Measurements from ENCODE around the gene VSNL1.

Gene VSNL1

DNA sequence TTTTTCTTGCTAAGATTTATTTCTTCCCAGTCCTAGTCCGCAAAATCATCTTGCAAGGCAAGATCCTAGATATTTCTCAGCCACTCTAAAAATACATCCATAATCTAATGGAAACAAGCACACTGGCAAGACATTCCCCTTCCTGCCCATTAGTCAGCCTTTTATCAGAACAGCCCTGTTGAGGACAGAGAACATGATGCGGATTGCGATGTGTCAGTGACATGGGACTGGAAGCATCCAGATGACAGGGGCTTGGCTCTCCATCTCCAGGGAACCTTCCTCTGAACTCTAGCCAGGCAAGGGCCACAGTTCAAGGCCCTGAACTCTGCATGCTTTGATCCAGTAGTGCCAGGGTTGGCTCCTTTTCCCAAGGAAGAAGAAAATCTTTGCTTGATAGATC, 70.0 kb downstream of the VSNL1 start:
- no peak for DNase-seq (ENCODE audit: low read depth in 2 of 2, low spot score in 1 of 2)

DNA sequence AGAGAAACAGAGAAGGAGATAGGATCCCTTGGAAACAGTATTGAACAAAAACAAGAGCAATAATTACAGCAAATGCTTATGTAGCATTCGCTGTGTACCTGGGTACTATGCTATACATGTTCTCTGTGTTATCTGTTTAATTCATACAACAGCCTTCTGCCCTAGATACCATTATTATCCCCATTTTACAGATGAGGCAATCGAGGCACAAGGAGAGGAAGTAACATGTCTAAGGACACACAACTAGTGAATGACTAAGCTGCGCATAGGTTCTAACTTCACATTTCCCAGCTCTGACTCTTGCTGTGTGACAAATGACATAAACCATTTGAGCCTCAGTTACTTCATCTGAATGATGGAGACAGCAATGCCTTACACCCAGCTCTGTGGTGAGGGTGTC, 70.5 kb downstream of the VSNL1 start:
- DNase-seq (ENCODE audit: low read depth in 2 of 2, low spot score in 1 of 2): no peak

DNA sequence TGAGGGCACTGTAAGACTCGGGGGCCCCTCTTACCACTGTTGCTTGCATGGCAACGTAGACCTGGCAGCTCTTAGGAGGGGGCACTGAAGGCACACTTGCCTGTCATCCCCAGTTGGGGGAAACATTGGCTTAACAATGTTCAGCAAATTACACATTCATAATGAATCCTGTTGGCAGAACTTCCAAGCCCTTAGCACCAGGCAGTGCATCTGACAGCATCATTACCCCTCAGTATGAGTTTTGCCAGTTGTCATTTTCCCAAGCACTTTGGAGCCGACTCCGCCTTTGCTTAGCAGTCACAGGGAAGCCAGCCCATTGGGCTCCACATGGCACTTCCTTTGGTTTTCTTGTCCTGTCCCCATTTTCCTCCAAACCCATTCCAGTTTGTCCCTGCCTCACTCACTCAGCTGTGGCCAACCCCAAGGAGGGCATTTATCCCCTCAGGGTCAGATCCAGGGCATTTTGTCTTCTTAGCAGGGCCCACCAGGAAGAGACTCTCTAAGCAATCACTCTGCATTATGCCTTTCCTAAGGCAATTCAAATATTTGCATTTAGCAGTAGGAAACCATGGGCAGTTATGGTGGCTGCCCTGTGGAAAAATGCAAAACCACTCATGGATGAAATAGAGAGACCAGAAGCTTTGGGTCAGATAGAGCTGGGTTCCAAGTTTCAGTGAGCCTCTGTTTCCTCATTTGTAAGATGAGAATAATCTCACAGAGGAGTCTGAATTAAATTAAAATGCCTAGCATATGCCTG, 73.9 kb downstream of the VSNL1 start:
- no peak for DNase-seq (ENCODE audit: low read depth in 2 of 2, low spot score in 1 of 2)

DNA sequence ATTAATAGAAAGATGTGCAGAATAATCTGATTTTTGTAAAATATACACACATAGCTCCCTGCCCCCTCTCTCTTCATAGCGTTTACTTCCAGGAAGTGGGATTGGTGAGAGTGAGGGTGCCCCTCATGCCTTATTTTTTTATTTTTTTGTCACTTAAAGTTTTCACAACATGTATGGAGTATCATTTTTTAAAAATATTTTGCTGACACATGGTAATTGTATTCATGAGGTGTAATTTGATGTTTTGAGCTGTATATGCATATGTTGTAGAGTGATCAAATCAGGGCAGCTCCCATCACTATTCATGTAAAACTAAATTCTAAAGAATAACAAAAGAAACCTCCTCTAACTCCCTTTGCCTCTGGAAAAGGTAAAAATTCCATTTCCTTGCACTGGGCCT, 74.7 kb downstream of the VSNL1 start:
- no peak for DNase-seq (ENCODE audit: low read depth in 2 of 2, low spot score in 1 of 2)

DNA sequence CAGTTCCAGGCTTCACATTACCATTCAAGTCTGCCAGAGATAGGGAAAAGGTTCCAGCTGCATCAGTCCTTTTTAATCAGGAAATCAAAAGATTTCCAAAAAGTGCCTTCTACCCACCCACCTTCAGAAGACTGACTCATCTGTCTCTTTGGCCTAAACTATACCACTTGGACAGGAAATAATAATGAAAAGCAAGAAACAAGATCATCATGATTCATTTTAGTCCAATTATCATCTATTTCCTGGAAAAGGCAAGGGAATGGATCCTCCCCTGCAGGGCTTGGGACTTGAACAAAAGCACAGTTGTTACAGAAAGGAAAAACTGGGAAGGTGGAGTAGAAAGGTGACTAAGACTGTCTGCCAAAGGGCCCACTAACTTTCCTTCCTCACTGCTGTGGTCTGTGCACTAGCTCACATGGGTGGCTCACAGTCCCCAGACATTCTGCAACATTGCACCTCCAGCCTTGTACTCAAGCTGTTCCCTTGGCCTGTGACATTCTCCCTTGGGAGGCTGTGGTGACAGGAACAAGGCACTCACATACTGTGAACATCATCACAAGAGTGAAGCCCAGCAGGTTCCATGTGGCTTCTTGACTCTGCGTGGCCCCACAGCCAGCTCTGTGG, 75.3 kb downstream of the VSNL1 start:
- no peak for DNase-seq (ENCODE audit: low read depth in 2 of 2, low spot score in 1 of 2)

DNA sequence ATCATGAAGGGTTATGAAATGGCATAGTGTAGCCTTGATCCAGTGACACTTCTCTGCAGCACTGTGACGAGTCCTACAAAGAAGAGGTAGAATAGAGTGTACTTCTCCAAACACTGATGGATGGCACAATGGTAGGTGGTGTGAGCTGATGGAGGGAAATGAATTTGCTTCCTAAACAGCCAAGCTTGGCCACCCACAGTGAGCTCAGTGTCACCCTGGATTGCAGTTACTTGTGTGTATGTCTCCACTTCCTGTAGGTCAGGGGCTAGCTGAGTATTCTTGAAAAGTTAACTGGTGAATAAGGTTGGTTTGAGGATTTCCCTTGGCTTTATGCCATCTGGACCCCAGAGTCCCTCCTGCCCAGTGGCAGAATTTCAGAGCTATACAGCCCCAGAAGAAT, 75.9 kb downstream of the VSNL1 start:
- DNase-seq (ENCODE audit: low read depth in 2 of 2, low spot score in 1 of 2): no peak

DNA sequence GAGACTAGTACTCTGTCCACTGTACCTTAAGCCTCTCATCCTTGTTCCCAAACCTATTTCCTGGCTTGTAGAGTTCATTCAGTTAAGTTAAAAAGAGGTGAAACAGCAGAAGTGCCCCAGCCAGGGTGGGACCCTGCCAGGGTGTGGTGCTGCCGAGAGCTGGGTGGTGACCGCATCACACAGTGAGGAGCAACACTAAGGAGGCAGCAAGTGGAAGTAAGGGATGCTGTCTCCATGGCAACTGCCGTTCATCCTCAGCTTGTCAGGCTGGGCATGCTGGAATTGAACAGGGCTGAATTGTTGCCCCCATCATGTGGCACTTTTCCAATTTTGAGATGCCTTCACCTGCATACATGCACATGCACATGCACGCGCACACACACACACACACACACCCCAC, 77.0 kb downstream of the VSNL1 start:
- DNase-seq (ENCODE audit: low read depth in 2 of 2, low spot score in 1 of 2): no peak

DNA sequence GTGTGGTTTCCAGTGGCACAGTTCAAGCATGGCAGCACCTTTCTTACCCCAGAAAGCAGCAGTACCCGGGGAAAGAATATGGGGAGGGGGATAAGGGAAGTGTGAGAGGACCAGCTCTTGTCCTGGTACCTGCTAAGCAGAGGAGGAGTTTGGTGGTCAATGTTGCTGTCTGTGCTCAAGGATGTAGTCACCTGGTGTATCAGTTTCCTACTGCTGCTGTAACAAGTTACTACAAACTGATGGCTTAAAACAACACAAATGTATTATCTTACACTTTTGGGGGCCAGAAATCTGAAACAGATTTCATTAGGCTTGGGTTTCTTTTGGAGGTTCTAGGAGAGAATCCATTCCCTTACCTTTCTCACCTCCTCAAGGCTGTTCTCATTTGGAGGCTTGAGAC, 77.5 kb downstream of the VSNL1 start:
- DNase-seq (ENCODE audit: low read depth in 2 of 2, low spot score in 1 of 2): no peak

DNA sequence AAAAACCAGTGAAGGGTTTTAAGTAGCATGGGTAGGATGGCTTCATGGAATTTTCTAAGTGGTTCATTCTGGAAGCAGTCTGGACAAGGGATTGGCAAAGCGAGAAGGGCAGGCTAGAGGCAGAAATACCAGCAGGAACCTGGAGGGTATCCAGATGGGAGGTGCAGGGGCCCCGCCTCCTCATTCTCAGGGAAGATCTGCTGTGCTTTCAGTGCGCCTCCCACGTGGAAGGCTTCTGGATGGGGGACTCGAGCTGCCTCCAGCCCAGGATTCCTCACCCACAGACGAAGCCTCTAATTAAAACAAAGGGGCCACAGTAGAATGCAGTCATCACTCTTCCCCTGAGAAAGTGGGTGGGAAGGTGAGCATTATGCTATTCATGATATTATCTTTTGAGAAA, 79.8 kb downstream of the VSNL1 start:
- DNase-seq (ENCODE audit: low read depth in 2 of 2, low spot score in 1 of 2): no peak

DNA sequence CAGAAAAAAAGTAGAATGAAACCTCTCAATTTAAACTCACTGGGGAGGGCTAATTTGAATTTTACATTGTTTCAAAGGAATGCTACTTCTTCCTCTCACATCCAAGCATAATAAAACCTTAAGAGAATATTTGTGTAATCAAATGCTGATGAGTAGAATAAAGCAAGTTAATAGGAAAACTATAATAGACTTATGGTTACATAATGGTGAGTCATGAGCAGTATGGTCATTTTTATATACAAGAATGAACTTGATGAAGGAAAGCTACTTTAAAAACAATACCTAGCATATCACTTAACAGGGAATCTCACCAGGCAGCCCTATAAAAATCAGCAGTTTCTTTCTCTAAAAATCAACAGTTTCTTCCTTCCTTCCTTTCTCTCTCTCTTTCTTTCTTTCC, 80.3 kb downstream of the VSNL1 start:
- no peak for DNase-seq (ENCODE audit: low read depth in 2 of 2, low spot score in 1 of 2)

DNA sequence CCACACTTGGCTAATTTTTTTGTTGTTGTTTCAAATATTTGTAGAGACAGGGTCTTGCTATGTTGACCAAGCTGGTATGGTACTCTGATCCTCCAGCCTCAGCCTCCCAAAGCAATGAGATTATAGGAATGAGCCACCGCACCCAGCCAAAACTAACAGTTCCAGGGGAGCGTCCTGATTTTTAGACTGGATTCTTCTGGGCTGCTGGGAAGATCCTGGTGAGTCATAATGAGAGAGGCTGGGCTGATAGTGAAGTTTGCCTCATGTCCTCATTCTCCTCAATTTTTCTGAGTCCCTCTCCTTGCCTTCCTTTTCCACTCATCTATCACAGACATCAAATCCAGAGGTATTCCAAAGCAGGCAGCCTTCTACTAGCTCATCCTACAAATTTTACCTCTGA, 81.3 kb downstream of the VSNL1 start:
- DNase-seq (ENCODE audit: low read depth in 2 of 2, low spot score in 1 of 2): no peak

DNA sequence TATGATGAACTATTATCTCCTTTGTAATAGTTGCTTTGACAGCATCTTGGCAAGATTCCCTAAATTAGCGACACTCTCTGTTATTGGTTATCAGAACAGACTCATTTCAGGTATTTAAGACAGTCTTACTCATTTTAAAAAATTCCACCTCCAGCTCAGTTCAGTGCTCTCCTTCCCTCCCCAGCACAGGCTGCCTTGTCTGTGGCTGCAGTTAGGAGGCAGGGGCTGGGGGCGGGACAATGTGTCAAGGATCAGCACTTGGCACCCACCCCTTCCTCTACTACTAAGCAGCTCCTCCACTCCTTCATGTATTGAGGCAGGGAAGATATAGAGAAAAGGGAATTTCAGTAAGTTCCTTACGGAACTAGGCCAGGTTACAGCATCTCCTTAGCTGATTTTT, 85.0 kb downstream of the VSNL1 start:
- no peak for DNase-seq (ENCODE audit: low read depth in 2 of 2, low spot score in 1 of 2)

DNA sequence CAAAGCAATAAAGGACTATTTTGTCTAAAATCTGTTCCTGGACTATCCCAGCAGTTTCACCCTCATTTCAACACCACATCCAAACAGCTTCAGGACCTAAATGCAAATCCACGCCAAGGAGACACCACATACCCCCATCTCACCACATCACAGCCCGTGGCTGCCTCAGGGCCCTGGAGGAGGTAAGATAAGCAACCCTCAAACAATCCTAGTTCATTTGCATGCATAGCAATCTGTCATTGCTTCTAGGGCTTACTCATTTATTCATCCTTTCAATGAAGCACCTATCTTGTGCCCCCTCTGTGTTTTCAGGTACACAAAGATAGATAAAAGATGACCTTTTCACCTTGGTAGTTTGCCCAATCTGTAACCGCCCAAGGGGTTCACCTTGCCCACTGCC, 86.5 kb downstream of the VSNL1 start:
- DNase-seq (ENCODE audit: low read depth in 2 of 2, low spot score in 1 of 2): no peak

DNA sequence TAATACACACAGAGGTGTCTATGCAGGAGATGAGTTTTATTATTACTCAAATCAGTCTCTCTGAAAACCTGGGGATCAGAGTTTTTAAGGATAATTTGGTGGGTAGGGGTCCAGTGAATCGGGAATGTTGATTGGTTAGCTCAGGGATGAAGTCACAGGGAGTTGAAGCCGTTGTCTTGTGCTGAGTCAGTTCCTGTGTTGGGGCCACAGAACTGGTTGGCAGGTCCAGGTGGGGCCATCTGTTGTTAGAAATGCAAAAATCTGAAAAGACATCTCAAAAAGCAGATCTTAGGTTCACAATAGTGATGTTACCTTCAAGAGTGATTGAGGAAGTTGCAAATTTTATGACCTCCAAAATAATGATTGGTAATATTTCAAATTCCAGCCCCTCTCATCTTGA, 86.9 kb downstream of the VSNL1 start:
- no peak for DNase-seq (ENCODE audit: low read depth in 2 of 2, low spot score in 1 of 2)

DNA sequence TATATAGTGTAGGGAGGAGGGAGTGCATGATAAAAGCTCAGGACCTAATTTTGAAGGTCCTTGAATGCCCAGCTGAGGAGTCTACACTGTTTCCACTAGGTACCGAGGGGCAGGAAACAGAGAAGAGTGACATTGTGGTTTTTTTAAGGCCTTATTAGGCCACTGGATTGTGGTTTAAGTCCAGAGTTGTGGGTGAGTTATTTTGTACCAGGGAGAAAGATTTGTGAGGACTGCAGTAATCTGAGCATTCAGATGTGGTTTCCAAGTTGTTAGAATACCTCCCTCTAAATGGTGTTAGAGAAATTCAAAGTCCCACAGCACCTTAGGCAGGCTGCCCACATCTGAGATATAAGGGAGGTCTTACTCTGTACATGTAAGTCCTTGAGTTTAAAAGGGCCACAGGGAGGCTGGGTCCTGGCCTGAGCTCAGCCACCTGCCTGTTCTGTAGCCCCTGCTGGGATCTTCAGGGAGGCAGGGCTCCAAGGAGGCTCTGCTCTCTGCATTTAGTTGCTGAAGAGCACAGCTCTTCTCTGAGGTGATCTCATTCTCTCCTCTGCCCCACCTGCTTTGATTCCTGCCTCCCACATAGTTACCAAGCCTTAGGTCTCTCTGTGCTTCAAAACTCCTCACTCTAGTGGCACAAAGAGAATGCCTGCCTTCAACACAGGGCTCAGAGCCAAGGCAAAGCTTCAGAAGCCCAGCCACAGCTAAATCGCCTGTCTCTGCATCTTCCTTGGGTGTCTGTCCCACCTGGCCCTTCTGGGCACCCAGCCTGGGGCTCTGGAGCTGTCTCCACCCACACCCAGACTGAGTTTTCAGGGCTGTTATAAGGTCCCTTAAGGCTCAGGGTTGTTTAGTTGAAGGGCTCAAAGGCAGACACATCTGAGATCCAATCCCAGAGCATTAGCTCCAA, 88.1 kb downstream of the VSNL1 start:
- no peak for DNase-seq (ENCODE audit: low read depth in 2 of 2, low spot score in 1 of 2)

DNA sequence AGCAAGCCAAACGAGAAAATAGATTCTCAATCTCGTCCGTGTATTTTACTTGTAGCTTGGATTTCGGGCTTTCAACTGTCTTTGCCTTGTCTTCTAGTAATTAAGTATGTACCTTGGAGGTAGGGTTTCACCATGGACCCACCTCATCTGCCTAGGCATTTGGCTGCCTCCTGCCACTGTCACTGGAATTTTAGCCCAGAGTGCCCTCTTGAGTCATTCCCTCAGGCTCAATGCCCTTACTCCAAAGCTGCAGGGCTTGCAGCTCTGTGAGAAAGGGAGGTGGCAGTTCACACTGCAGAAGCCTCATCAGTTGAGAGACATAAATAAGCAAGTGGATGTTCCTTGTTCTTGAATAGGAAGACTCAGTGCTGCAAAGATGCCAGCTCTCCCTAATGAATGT, 89.6 kb downstream of the VSNL1 start:
- no peak for DNase-seq (ENCODE audit: low read depth in 2 of 2, low spot score in 1 of 2)

DNA sequence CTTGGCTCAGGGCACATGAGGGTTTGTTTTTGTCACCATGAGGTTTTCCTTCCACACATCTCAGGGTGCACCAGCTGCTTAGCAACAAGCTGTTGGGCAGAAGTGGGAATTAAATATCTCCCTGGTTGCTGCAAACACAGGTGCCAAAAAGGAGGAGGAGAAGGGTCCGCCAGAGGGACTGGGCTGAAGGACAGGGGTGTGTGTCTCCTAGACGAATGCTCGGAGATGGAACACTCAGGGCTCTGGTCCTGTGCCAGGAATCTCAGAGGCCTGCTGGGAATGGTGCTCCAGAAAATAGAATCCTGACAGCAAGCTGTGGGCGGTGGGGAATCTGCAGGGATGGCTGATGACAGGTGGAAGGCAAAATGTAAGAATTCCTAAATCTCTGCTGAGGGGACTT, 94.5 kb downstream of the VSNL1 start:
- no peak for DNase-seq (ENCODE audit: low read depth in 2 of 2, low spot score in 1 of 2)

DNA sequence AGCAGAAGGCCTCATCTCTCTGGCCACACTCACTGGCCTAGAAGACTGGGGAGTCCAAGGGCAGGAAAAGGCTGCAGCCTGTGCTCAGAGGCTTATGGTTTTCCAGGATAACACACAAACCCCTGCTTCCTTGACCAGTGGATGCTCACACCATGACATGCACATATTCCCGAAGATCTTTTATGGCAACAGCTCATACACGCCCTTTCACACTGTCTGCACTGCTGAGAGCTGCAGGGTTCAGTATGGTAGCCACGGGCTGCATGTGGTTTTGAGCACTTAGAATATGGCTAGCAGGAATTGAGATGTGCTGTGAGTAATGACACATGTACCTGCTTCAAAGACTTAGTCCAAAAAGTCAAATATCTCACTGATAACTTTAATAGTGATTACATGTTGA, 95.8 kb downstream of the VSNL1 start:
- DNase-seq (ENCODE audit: low read depth in 2 of 2, low spot score in 1 of 2): no peak

DNA sequence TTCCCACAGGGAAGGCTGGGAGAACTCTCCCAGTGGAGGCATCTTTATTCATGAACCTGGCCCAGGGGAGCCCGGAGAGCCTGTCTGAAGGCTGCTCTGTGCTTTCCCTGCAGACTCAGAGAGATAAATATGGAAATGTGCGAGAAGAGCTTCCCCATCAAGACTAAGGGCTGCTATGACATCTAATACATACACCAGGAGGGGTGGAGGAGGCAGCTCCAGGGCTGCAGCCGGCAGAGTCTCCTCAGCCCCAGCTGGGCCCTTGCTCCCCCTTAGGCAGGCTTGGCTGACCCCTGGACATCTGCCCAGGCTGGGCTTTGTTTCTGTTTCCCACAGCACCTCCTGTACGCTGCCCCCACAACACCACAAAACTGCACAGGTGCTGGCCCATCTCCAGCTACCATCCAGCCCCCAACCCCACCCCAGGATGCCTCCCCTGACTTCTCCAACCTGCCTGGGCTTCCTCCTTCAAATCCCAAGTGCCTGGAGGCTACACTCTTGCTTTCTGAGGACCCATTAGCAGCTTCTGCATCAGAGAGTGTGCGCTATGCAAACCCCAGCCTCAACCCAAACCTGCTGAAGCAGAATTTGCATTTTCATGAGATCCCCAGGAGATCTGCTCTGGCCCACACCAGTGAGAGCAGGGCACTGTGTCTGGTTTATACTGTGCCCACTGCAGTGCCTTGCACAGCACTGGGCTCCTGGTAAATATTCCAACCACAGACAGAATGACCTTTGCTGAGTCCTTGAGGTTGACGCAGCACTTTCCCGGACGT, 96.8 kb downstream of the VSNL1 start:
- DNase-seq (ENCODE audit: low read depth in 2 of 2, low spot score in 1 of 2): no peak

DNA sequence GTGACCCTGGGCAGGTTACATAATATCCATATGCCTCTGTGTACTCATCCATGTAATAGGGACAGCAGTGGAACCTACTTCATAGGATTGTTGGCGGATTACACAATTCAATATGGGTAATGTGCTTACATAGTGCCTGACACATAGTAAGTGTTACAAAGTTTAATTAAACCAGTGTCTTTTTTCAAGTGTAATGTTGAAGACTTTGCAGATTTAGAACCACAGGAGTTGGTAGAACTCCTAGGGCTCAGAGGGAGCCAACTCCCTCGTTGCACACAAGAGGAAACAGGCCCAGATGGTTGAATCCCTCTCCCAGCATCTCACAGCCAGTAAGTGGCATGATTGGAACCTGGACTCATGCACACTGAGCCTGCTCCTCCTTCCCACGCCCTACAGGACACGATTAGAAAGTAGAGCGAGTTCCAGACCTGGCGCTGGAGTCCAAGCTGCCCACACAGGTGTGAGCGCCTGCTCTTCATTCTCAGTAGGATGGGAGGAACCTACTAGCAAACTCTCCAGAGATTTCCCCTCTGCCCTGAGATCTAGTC, 97.8 kb downstream of the VSNL1 start:
- DNase-seq (ENCODE audit: low read depth in 2 of 2, low spot score in 1 of 2): no peak

DNA sequence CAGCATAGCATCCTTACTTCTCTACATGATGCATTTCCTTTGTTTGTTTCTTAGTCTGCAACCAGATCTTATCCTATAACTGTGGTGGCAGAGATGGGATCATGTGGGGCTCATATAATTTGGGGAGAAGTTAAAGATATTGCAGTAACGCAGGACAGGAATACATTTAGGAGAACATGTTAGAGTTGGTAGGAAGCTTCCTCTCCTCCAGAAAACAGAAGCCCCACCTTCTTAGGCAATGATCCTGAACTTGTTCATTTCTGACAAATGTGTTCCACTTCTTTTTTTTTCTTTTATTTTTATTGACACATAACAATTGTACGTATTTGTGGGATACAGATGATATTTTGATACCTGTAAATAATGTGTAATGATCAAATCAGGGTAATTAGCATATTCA, 99.9 kb downstream of the VSNL1 start:
- DNase-seq (ENCODE audit: low read depth in 2 of 2, low spot score in 1 of 2): no peak

Measured in stimulated activated CD8-positive, alpha-beta memory T cell treated with anti-CD3 and anti-CD28 coated beads, Interleukin-4, amount 100 ng/mL, for 1 hour (primary cell).